ENCODE measurements around the gene CADM4. TPM values are rescaled to one million over a fixed set of nuclear protein-coding genes. Genes with fewer than 3 reads are reported as not detected.

The CADM4 gene
- total and polyA plus RNA-seq, 2 donors (not counting 1 experiment from before 2014, with no cell fraction given): 0.21 to 0.42 TPM

DNA sequence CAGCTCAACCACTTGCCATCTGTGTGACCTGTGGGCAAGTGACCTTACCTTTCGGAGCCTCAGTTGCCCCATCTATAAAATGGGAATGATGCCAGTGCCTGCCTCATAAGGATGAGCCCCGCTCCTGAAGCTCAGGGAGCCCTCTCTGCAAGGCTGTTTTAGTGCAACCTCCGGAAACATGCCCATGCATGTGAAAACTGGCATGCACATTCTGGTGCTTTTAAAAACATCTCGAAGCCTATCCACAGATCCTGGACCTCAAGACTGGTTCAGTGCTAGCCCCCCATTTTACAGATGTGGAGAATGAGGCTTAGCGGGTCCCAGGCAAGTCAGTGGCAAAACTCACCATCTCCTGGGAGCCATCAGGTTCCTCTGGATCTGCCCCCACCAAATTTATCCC lies 5.6 kb downstream of the CADM4 start:
- ATAC-seq (ENCODE audit: low read depth) (no peak), DNase-seq (no peak)
- no peaks in the 10 kb centered on the region for H3K9me3 Mint-ChIP-seq (ENCODE audit: insufficient read depth)
- H2AFZ ChIP-seq (ENCODE audit: insufficient read depth, low read depth, low read length, poor library complexity, severe bottlenecking): no peak overlapping the region
- no peaks in the 10 kb centered on the region for H4K20me1 ChIP-seq (ENCODE audit: control insufficient read depth, insufficient read depth, low read length, poor library complexity, severe bottlenecking)
- CTCF ChIA-PET: no interaction called here
- no peak overlapping the region for H3K4me2 ChIP-seq (replicated peaks; ENCODE audit: low read depth, low read length, poor library complexity, severe bottlenecking)
- H3K4me1 Mint-ChIP-seq: peaks cover 13% of the 10 kb centered on the region
- H3K27me3 ChIP-seq (replicated peaks in 1 of 4; ENCODE audit: control extremely low read depth in 1 of 4, control insufficient read depth in 3 of 4, insufficient read depth in 4 of 4, low read length in 3 of 4): peaks cover 0 to 42% (median 13%) of the 10 kb centered on the region in 4 experiments
- TF ChIP-seq, protein P1, sequence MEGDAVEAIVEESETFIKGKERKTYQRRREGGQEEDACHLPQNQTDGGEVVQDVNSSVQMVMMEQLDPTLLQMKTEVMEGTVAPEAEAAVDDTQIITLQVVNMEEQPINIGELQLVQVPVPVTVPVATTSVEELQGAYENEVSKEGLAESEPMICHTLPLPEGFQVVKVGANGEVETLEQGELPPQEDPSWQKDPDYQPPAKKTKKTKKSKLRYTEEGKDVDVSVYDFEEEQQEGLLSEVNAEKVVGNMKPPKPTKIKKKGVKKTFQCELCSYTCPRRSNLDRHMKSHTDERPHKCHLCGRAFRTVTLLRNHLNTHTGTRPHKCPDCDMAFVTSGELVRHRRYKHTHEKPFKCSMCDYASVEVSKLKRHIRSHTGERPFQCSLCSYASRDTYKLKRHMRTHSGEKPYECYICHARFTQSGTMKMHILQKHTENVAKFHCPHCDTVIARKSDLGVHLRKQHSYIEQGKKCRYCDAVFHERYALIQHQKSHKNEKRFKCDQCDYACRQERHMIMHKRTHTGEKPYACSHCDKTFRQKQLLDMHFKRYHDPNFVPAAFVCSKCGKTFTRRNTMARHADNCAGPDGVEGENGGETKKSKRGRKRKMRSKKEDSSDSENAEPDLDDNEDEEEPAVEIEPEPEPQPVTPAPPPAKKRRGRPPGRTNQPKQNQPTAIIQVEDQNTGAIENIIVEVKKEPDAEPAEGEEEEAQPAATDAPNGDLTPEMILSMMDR (IDR thresholded peaks at IDR 0.05): no peak
- peaks cover 9 to 16% of the 10 kb centered on the region in 2 donors for H3K4me1 ChIP-seq (ENCODE audit: control insufficient read depth in 2 of 2, insufficient read depth in 2 of 2, low read length in 2 of 2)
- H3K4me3 Mint-ChIP-seq: no peak overlapping the region
- POLR2A ChIA-PET: no interaction called here
- no peak overlapping the region for H3K27ac ChIP-seq (ENCODE audit: low read length in 2 of 2)
- WGBS (ENCODE audit: insufficient coverage): 89% methylated on average over 3 of the region's 5 CpGs
- no peaks in the 10 kb centered on the region for H3K9me3 ChIP-seq (ENCODE audit: control extremely low read depth in 1 of 3, control insufficient read depth in 2 of 3, insufficient read depth in 1 of 3, low read length in 2 of 3)
- intact Hi-C loops (cut with micrococcal nuclease): no loop called here
- no peaks in the 10 kb centered on the region for H3K36me3 ChIP-seq (replicated peaks in 1 of 2; ENCODE audit: control extremely low read depth in 1 of 2, control insufficient read depth in 1 of 2, extremely low read depth in 1 of 2, insufficient read depth in 2 of 2, low read length in 1 of 2)
- H3K27ac Mint-ChIP-seq: no peak overlapping the region
- no peak overlapping the region for H3K4me3 ChIP-seq (ENCODE audit: control extremely low read depth in 1 of 5, extremely low read depth in 1 of 5, insufficient read depth in 1 of 5, low read depth in 2 of 5, low read length in 4 of 5)
- no peaks in the 10 kb centered on the region for H3K79me2 ChIP-seq (ENCODE audit: control insufficient read depth, insufficient read depth, low read length)
- H3K27me3 Mint-ChIP-seq: peaks cover 33% of the 10 kb centered on the region
- no peak overlapping the region for H3K9ac ChIP-seq (ENCODE audit: low read length)

GRCh38 chr19:43633520-43633919 lies 6.1 kb downstream of the CADM4 start:
- ATAC-seq (ENCODE audit: low read depth): no peak
- Histone ChIP-seq H3K79me2 (ENCODE audit: control insufficient read depth, insufficient read depth, low read length) (no peaks in the 10 kb centered on the region), H2AFZ (ENCODE audit: insufficient read depth, low read depth, low read length, poor library complexity, severe bottlenecking) (no peak overlapping the region), H3K36me3 (replicated peaks in 1 of 2; ENCODE audit: control extremely low read depth in 1 of 2, control insufficient read depth in 1 of 2, extremely low read depth in 1 of 2, insufficient read depth in 2 of 2, low read length in 1 of 2) (no peaks in the 10 kb centered on the region), H3K4me2 (replicated peaks; ENCODE audit: low read depth, low read length, poor library complexity, severe bottlenecking) (no peak overlapping the region), H3K27ac (ENCODE audit: low read length in 2 of 2) (no peak overlapping the region), H3K4me3 (ENCODE audit: control extremely low read depth in 1 of 5, extremely low read depth in 1 of 5, insufficient read depth in 1 of 5, low read depth in 2 of 5, low read length in 4 of 5) (no peak overlapping the region), H3K9me3 (ENCODE audit: control extremely low read depth in 1 of 3, control insufficient read depth in 2 of 3, insufficient read depth in 1 of 3, low read length in 2 of 3) (no peaks in the 10 kb centered on the region), H4K20me1 (ENCODE audit: control insufficient read depth, insufficient read depth, low read length, poor library complexity, severe bottlenecking) (no peaks in the 10 kb centered on the region), H3K4me1 (ENCODE audit: control insufficient read depth in 2 of 2, insufficient read depth in 2 of 2, low read length in 2 of 2) (peaks cover 4 to 10% of the 10 kb centered on the region in 2 donors), H3K27me3 (replicated peaks in 1 of 4; ENCODE audit: control extremely low read depth in 1 of 4, control insufficient read depth in 3 of 4, insufficient read depth in 4 of 4, low read length in 3 of 4) (peaks cover 0 to 37% (median 11%) of the 10 kb centered on the region in 4 experiments), H3K9ac (ENCODE audit: low read length) (no peak overlapping the region)
- TF ChIP-seq, protein P1 (IDR thresholded peaks at IDR 0.05): no peak
- TF ChIP-seq EZH2 (IDR thresholded peaks at IDR 0.05; ENCODE audit: borderline replicate concordance, insufficient read depth, low read depth, low read length, poor library complexity, severe bottlenecking): no peak
- Mint-ChIP-seq H3K9me3 (ENCODE audit: insufficient read depth) (no peaks in the 10 kb centered on the region), H3K27ac (no peak overlapping the region), H3K4me1 (peaks cover 8% of the 10 kb centered on the region), H3K27me3 (peaks cover 27% of the 10 kb centered on the region), H3K4me3 (no peak overlapping the region)
- POLR2A ChIA-PET: interaction anchor here (0.6 kb wide), 1 partner anchor 106 kb away, joined by 3 read pairs; the partner anchor contains the start of gene ETHE1
- intact Hi-C loops (cut with micrococcal nuclease): no loop called here
- 92% methylated on average over 2 of the region's 4 CpGs for WGBS (ENCODE audit: insufficient coverage)
- CTCF ChIA-PET: no interaction called here
- DNase-seq: no peak
